Activated T-helper 1 cell treated with anti-CD3 and anti-CD28 coated beads, Interleukin-12 subunit alpha, Interleukin-12 subunit beta, Interleukin-2, Interleukin-4 antibody, amounts not matched to agents 30 ng/mL and 10 ng/mL and 1 ng/mL, durations not matched to agents 14 hours and 24 hours and 36 hours (primary cell): ENCODE data around the gene ELL2. TPM values are rescaled to one million over a fixed set of nuclear protein-coding genes. Genes with fewer than 3 reads are reported as not detected.

Experiments
- DNase-seq: peaks from one replicate; pipeline ENCODE4 v3.0.0; 2021; ENCODE audit warnings: low spot score
- H3K27ac Mint-ChIP-seq: one replicate; pipeline ENCODE4 v1.8.0; 2021; ENCODE audit warnings: mild to moderate bottlenecking, mixed read lengths
- H3K27me3 Mint-ChIP-seq: one replicate; pipeline ENCODE4 v1.8.0; 2022; ENCODE audit warnings: mild to moderate bottlenecking, moderate library complexity, mixed read lengths; ENCODE audit not compliant: insufficient read depth
- H3K36me3 Mint-ChIP-seq: one replicate; pipeline ENCODE4 v1.8.0; 2021; ENCODE audit warnings: low read depth, mixed read lengths
- H3K4me1 Mint-ChIP-seq: one replicate; pipeline ENCODE4 v1.8.0; 2021; ENCODE audit warnings: low read depth, mixed read lengths
- H3K4me3 Mint-ChIP-seq: one replicate; pipeline ENCODE4 v1.8.0; 2021; ENCODE audit warnings: mild to moderate bottlenecking, moderate library complexity, mixed read lengths
- H3K9me3 Mint-ChIP-seq: one replicate; pipeline ENCODE4 v1.8.0; 2021; ENCODE audit warnings: mixed read lengths
- intact Hi-C: fragments of 100-400 bp; cut with micrococcal nuclease; formaldehyde crosslinking; loops from one replicate; pipeline ENCODE4 v1.15.1; 2024
- total RNA-seq: library from RNA; stranded (reverse); gene quantifications from 2 replicates; pipeline ENCODE4 v1.2.3, GENCODE V29; 2022

Gene ELL2
- total RNA-seq, 1 donor from 2014 or later = 93.9 TPM

GRCh38 chr5:95993266-95993665 lies 31.6 kb upstream of the ELL2 start:
- Mint-ChIP-seq H3K4me1 (peaks cover 7% of the 10 kb centered on the region), H3K27ac (no peak overlapping the region), H3K9me3 (no peaks in the 10 kb centered on the region), H3K36me3 (no peaks in the 10 kb centered on the region), H3K4me3 (no peak overlapping the region), H3K27me3 (peaks cover 7% of the 10 kb centered on the region)
- DNase-seq = no peak
- intact Hi-C loops = no loop called here

GRCh38 chr5:95989283-95990048 lies 27.8 kb upstream of the ELL2 start:
- Mint-ChIP-seq H3K4me1 (no peaks in the 10 kb centered on the region), H3K27ac (no peak overlapping the region), H3K27me3 (peaks cover 4% of the 10 kb centered on the region), H3K9me3 (no peaks in the 10 kb centered on the region), H3K36me3 (no peaks in the 10 kb centered on the region), H3K4me3 (no peak overlapping the region)
- DNase-seq = no peak
- intact Hi-C loops = no loop called here

GRCh38 chr5:95988877-95989276 lies 27.2 kb upstream of the ELL2 start:
- H3K36me3 Mint-ChIP-seq = no peaks in the 10 kb centered on the region
- intact Hi-C loops = no loop called here
- no peak overlapping the region for H3K27ac Mint-ChIP-seq
- no peaks in the 10 kb centered on the region for H3K27me3 Mint-ChIP-seq
- no peak overlapping the region for H3K4me3 Mint-ChIP-seq
- H3K9me3 Mint-ChIP-seq = no peaks in the 10 kb centered on the region
- DNase-seq = no peak
- H3K4me1 Mint-ChIP-seq = no peaks in the 10 kb centered on the region

GRCh38 chr5:95988094-95988493 lies 26.4 kb upstream of the ELL2 start:
- DNase-seq = no peak
- intact Hi-C loops = no loop called here
- Mint-ChIP-seq H3K4me1 (no peaks in the 10 kb centered on the region), H3K4me3 (no peak overlapping the region), H3K36me3 (no peaks in the 10 kb centered on the region), H3K9me3 (no peaks in the 10 kb centered on the region), H3K27me3 (no peaks in the 10 kb centered on the region), H3K27ac (no peak overlapping the region)

- no peaks in the 10 kb centered on the region for H3K4me1 Mint-ChIP-seq
These were observed 25.4 kb upstream of the ELL2 start for GRCh38 chr5:95986937-95987520.

GRCh38 chr5:95986001-95986400 lies 24.4 kb upstream of the ELL2 start:
- H3K4me3 Mint-ChIP-seq = no peak overlapping the region
- H3K4me1 Mint-ChIP-seq = no peaks in the 10 kb centered on the region
- no peaks in the 10 kb centered on the region for H3K27me3 Mint-ChIP-seq
- no peak for DNase-seq
- no peaks in the 10 kb centered on the region for H3K9me3 Mint-ChIP-seq
- intact Hi-C loops = no loop called here
- no peak overlapping the region for H3K27ac Mint-ChIP-seq
- H3K36me3 Mint-ChIP-seq = no peaks in the 10 kb centered on the region

More at GRCh38 chr5:95986937-95987520, 25.4 kb upstream of the ELL2 start:
- no peak for DNase-seq
- Mint-ChIP-seq H3K4me3 (no peak overlapping the region), H3K27me3 (no peaks in the 10 kb centered on the region), H3K9me3 (no peaks in the 10 kb centered on the region), H3K27ac (no peak overlapping the region), H3K36me3 (no peaks in the 10 kb centered on the region)
- intact Hi-C loops = no loop called here

- no peaks in the 10 kb centered on the region for H3K4me1 Mint-ChIP-seq
- no peak overlapping the region for H3K27ac Mint-ChIP-seq
These were observed 23.6 kb upstream of the ELL2 start for GRCh38 chr5:95985249-95985648.

GRCh38 chr5:95984287-95984938 lies 22.8 kb upstream of the ELL2 start:
- Mint-ChIP-seq H3K27me3 (no peaks in the 10 kb centered on the region), H3K9me3 (no peaks in the 10 kb centered on the region)
- intact Hi-C loops = no loop called here

More at GRCh38 chr5:95985249-95985648, 23.6 kb upstream of the ELL2 start:
- intact Hi-C loops = no loop called here
- Mint-ChIP-seq H3K4me3 (no peak overlapping the region), H3K36me3 (no peaks in the 10 kb centered on the region), H3K27me3 (no peaks in the 10 kb centered on the region), H3K9me3 (no peaks in the 10 kb centered on the region)
- no peak for DNase-seq

GRCh38 chr5:95983509-95983908 lies 21.9 kb upstream of the ELL2 start:
- Mint-ChIP-seq H3K9me3 (no peaks in the 10 kb centered on the region), H3K36me3 (no peaks in the 10 kb centered on the region), H3K4me3 (no peak overlapping the region), H3K27ac (no peak overlapping the region), H3K4me1 (no peaks in the 10 kb centered on the region), H3K27me3 (no peaks in the 10 kb centered on the region)
- intact Hi-C loops = loop anchor here (2.0 kb wide), 1 partner anchor 15 kb away; no protein-coding TSS in a partner anchor
- DNase-seq = no peak

More at GRCh38 chr5:95984287-95984938, 22.8 kb upstream of the ELL2 start:
- Mint-ChIP-seq H3K27ac (no peak overlapping the region), H3K36me3 (no peaks in the 10 kb centered on the region), H3K4me3 (no peak overlapping the region), H3K4me1 (no peaks in the 10 kb centered on the region)
- no peak for DNase-seq

- H3K9me3 Mint-ChIP-seq = no peaks in the 10 kb centered on the region
- H3K36me3 Mint-ChIP-seq = no peaks in the 10 kb centered on the region
- H3K27me3 Mint-ChIP-seq = no peaks in the 10 kb centered on the region
- no peak overlapping the region for H3K27ac Mint-ChIP-seq
- no peak for DNase-seq
- intact Hi-C loops = loop anchor here (2.0 kb wide), 1 partner anchor 14 kb away; no protein-coding TSS in a partner anchor
- no peaks in the 10 kb centered on the region for H3K4me1 Mint-ChIP-seq
- H3K4me3 Mint-ChIP-seq = no peak overlapping the region
These were observed 21.4 kb upstream of the ELL2 start for GRCh38 chr5:95983080-95983479.

- Mint-ChIP-seq H3K27me3 (peaks cover 2% of the 10 kb centered on the region), H3K27ac (no peak overlapping the region), H3K4me3 (no peak overlapping the region), H3K4me1 (peaks cover 9% of the 10 kb centered on the region), H3K9me3 (no peaks in the 10 kb centered on the region), H3K36me3 (peaks cover 2% of the 10 kb centered on the region)
- intact Hi-C loops = loop anchor here (5.0 kb wide), 1 partner anchor 76 kb away; no protein-coding TSS in a partner anchor
- no peak for DNase-seq
These were observed 15.0 kb upstream of the ELL2 start for GRCh38 chr5:95976606-95977005.

GRCh38 chr5:95975703-95976102 lies 14.1 kb upstream of the ELL2 start:
- intact Hi-C loops = loop anchor here (5.0 kb wide), 1 partner anchor 77 kb away; no protein-coding TSS in a partner anchor

GRCh38 chr5:95973793-95974325 lies 12.2 kb upstream of the ELL2 start:
- Mint-ChIP-seq H3K9me3 (no peaks in the 10 kb centered on the region), H3K27me3 (peaks cover 2% of the 10 kb centered on the region), H3K4me3 (no peak overlapping the region), H3K4me1 (peaks cover 9% of the 10 kb centered on the region), H3K36me3 (peaks cover 2% of the 10 kb centered on the region), H3K27ac (peak overlapping the region; percentile 60)
- no peak for DNase-seq
- intact Hi-C loops = no loop called here

More at GRCh38 chr5:95975703-95976102, 14.1 kb upstream of the ELL2 start:
- Mint-ChIP-seq H3K9me3 (no peaks in the 10 kb centered on the region), H3K27me3 (peaks cover 2% of the 10 kb centered on the region), H3K4me3 (no peak overlapping the region), H3K36me3 (peaks cover 2% of the 10 kb centered on the region), H3K27ac (no peak overlapping the region), H3K4me1 (peaks cover 9% of the 10 kb centered on the region)
- DNase-seq = no peak
